Measurements from ENCODE around the gene KASH5.

DNA sequence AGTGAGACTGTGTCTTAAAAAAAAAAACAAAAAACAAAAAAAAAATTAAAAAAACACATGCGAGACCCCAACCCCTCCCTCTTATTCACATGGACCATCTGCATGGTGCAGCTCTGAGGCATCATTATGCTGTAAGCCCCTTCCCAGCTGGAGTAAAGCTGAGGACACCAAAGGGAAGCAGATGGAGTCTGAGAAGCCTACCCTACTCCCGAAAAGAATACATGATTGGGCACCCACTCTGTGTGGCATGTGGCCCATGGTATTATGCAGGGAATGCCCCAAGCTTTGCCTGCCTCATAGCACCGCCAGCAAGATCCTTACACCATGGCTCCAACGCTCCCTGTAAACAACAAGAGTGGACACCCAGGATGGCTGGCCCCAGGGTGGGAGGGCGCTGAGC, 30.5 kb downstream of the KASH5 start:
- TF ChIP-seq CTCF (conservative IDR thresholded peaks at IDR 0.05; ENCODE audit: low read length) (no peak), EZH2phosphoT487 (IDR thresholded peaks at IDR 0.05; ENCODE audit: borderline replicate concordance, low read depth, low read length) (no peak)

Measured in OCI-LY7 (cell line).